OCI-LY7 (cell line): ENCODE measurements around the gene SNX6. TPM values are rescaled to one million over a fixed set of nuclear protein-coding genes. Genes with fewer than 3 reads are reported as not detected.
"Not testable (repeated sequence)": the region's sequence is repeated elsewhere in the genome, so short reads cannot be mapped to it uniquely, and the experiment has no call there.

Experiments used
- BruUV-seq: library from RNA; stranded (reverse); fragments of 400-500 nt; replicated peaks from 2 replicates; lab custom pipeline; 2021; lab: Mats Ljungman, UMichigan
- CTCF ChIA-PET: fragments of 300-600 bp; sonication (Branson Sonifier 250); formaldehyde crosslinking; loops from one replicate; lab custom pipeline; 2022; ENCODE audit warnings: antibody characterized with exemption; ENCODE audit not compliant: unreplicated experiment; lab: Charles Lee
- POLR2A ChIA-PET: fragments of 300-600 bp; sonication (Branson Sonifier 250); formaldehyde crosslinking; loops from one replicate; lab custom pipeline; 2022; ENCODE audit warnings: antibody characterized with exemption; lab: Charles Lee
- DNase-seq: peaks from one replicate; pipeline ENCODE4 v3.0.0-alpha.2; 2015; ENCODE audit warnings: low spot score
- H2AFZ ChIP-seq: fragments of 200-600 bp; sonication (generic), shearing (Covaris generic); 2 replicates; pipeline ENCODE4 v1.6.1; 2014; ENCODE audit warnings: mild to moderate bottlenecking, antibody characterized with exemption, low read length, moderate library complexity
- H3K27ac ChIP-seq: fragments of 200-600 bp; sonication (generic); 2 replicates; pipeline ENCODE4 v1.5.1; 2014; ENCODE audit warnings: mixed run types, low read depth, mild to moderate bottlenecking, moderate library complexity, low read length, inconsistent platforms; ENCODE audit not compliant: poor library complexity, severe bottlenecking
- H3K36me3 ChIP-seq: fragments of 200-600 bp; sonication (generic); 2 replicates; pipeline ENCODE4 v1.6.1; 2014; ENCODE audit warnings: mild to moderate bottlenecking, antibody characterized with exemption, low read length, moderate library complexity, mixed read lengths; ENCODE audit not compliant: insufficient read depth
- H3K4me1 ChIP-seq: fragments of 200-600 bp; sonication (generic); 2 replicates; pipeline ENCODE4 v1.5.1; 2014; ENCODE audit warnings: mild to moderate bottlenecking, low read length; ENCODE audit not compliant: insufficient read depth, poor library complexity, severe bottlenecking
- H3K4me2 ChIP-seq: fragments of 200-600 bp; sonication (generic); 2 replicates; pipeline ENCODE4 v1.6.1; 2014; ENCODE audit warnings: mild to moderate bottlenecking, low read length
- H3K4me3 ChIP-seq: fragments of 200-600 bp; sonication (generic); 2 replicates; pipeline ENCODE4 v1.5.1; 2014; ENCODE audit warnings: mild to moderate bottlenecking, low read depth, low read length; ENCODE audit not compliant: poor library complexity, severe bottlenecking
- H3K79me2 ChIP-seq: fragments of 200-600 bp; sonication (generic); 2 replicates; pipeline ENCODE4 v1.6.1; 2016; ENCODE audit warnings: low read depth, mild to moderate bottlenecking, low read length, moderate library complexity, mixed read lengths; ENCODE audit not compliant: insufficient read depth
- H3K9me2 ChIP-seq: fragments of 200-600 bp; sonication (generic); 2 replicates; pipeline ENCODE4 v1.6.1; 2016; ENCODE audit warnings: mild to moderate bottlenecking, low read length, mixed read lengths; ENCODE audit not compliant: insufficient read depth
- H3K9me3 ChIP-seq: fragments of 200-600 bp; sonication (generic); 2 replicates; pipeline ENCODE4 v1.6.1; 2014; ENCODE audit warnings: mild to moderate bottlenecking, mixed run types, low read length, mixed read lengths
- H4K20me1 ChIP-seq: fragments of 200-600 bp; sonication (generic); 2 replicates; pipeline ENCODE4 v1.6.1; 2014; ENCODE audit warnings: mild to moderate bottlenecking, antibody characterized with exemption, low read length, moderate library complexity, mixed read lengths; ENCODE audit not compliant: insufficient read depth
- CTCF ChIP-seq: fragments of 200-600 bp; sonication (generic); conservative IDR thresholded peaks from 2 replicates; pipeline ENCODE4 v1.5.1; 2014; ENCODE audit warnings: mild to moderate bottlenecking, antibody characterized with exemption, low read length, moderate library complexity, mixed read lengths
- EZH2phosphoT487 ChIP-seq: fragments of 200-600 bp; sonication (generic); IDR thresholded peaks from 2 replicates; pipeline ENCODE4 v1.6.1; 2018; ENCODE audit warnings: low read depth, borderline replicate concordance, mild to moderate bottlenecking, mixed run types, antibody characterized with exemption, low read length, moderate library complexity, mixed read lengths
- intact Hi-C: fragments of 100-400 bp; cut with micrococcal nuclease; formaldehyde crosslinking; loops from one replicate; pipeline ENCODE4 v1.10.0; 2022; ENCODE audit not compliant: unreplicated experiment
- total RNA-seq, 2 experiments: library from RNA; depleted of rRNA in 1 of 2; stranded (reverse); fragments of >200 nt in 1 of 2; shearing (Covaris generic) in 1 of 2; gene quantifications; 2 replicates each; pipeline ENCODE4 v1.2.3, GENCODE V29; 2014 to 2022

The SNX6 gene
- total RNA-seq, 2 experiments from 2014 or later: 33.4 to 57.6 TPM

DNA sequence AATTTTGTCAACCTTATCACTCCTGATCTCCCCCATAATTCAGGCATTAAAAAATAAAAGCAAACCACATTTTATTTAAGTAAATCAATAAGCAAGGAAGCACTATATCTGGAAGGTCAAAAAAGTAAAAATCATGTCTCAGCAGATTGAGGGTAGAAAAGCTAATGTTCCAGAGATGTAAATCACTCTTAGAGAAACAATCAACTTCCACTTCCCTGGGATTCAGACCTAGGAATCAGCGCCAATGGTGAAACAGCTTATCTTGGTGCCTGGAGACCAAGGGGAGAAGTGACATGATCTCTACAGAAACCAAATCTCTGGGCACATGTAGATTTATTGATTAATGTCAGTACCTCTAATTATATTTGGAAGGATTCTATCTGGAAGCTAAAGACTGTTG, 10.9 kb upstream of the SNX6 start:
- Histone ChIP-seq H3K79me2 (no peaks in the 10 kb centered on the region), H3K36me3 (no peaks in the 10 kb centered on the region), H3K9me2 (no peaks in the 10 kb centered on the region), H3K4me1 (no peaks in the 10 kb centered on the region), H3K4me3 (no peak overlapping the region), H4K20me1 (no peaks in the 10 kb centered on the region), H3K4me2 (no peak overlapping the region), H2AFZ (no peak overlapping the region), H3K27ac (no peak overlapping the region), H3K9me3 (no peaks in the 10 kb centered on the region)
- CTCF ChIA-PET: no interaction called here
- DNase-seq: no peak
- intact Hi-C loops: no loop called here
- POLR2A ChIA-PET: interaction anchor here (1.0 kb wide), 1 partner anchor 23 kb away, joined by 4 read pairs; no protein-coding TSS in a partner anchor
- TF ChIP-seq CTCF (no peak), EZH2phosphoT487 (no peak)
- no TSS peak for BruUV-seq

DNA sequence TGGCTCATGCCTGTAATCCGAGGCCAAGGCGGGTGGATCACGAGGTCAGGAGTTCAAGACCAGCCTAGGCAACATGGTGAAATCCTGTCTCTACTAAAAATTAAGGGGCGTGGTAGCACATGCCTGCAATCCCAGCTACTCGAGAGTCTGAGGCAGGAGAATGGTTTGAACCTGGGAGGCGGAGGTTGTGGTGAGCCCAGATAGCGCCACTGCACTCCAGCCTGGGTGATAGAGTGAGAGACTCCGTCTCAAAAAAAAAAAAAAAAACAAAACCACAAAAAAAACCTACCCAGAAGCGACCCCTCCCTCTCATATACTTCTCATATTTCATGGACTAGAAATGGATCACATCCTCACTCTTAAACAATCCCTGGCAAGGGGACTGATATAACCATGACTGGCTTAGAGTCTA, 4.4 kb upstream of the SNX6 start:
- H2AFZ ChIP-seq, H3K36me3 ChIP-seq, H3K4me1 ChIP-seq, H3K27ac ChIP-seq, DNase-seq, H3K9me2 ChIP-seq, intact Hi-C loops, H3K4me3 ChIP-seq, H3K9me3 ChIP-seq, BruUV-seq, H3K79me2 ChIP-seq, H4K20me1 ChIP-seq, H3K4me2 ChIP-seq, CTCF ChIA-PET: not testable (repeated sequence)
- POLR2A ChIA-PET: interaction anchor here (0.7 kb wide), 3 partner anchors 84 to 214 kb away, joined by 3 to 4 read pairs (median 3); no protein-coding TSS in a partner anchor

DNA sequence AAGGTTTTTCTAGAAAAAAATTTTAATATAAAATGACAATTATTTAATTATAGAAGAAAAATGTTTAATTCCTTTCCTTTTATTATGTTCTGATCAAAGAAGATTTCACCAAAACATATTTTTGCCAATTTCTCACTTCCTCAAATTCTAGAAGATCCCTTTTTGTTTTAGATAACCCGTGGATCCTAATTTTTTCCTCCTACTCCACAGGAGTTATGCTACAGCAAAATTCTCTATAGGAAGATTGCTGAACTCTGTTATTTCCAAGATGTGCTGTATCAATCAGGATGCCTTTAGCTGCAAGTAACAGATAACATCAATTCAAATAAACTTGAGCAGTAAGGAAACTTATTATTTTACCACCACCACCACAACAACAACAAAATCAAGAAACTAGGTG, 3.8 kb upstream of the SNX6 start:
- no peak overlapping the region for H3K4me3 ChIP-seq

More for the DNA sequence above, 3.8 kb upstream of the SNX6 start:
- H3K27ac ChIP-seq: no peak overlapping the region
- TF ChIP-seq EZH2phosphoT487 (no peak), CTCF (no peak)
- H3K4me1 ChIP-seq: peaks cover 10% of the 10 kb centered on the region
- no peak overlapping the region for H3K4me2 ChIP-seq
- no peak for DNase-seq
- no TSS peak for BruUV-seq
- no peaks in the 10 kb centered on the region for H3K9me2 ChIP-seq
- POLR2A ChIA-PET: interaction anchor here (0.5 to 0.7 kb wide), 4 partner anchors 85 to 606 kb away, joined by 3 to 4 read pairs (median 3); no protein-coding TSS in a partner anchor
- CTCF ChIA-PET: no interaction called here
- H3K79me2 ChIP-seq: peaks cover 8% of the 10 kb centered on the region
- intact Hi-C loops: no loop called here
- no peaks in the 10 kb centered on the region; the same call in 1 of the 2 replicates for H4K20me1 ChIP-seq
- H2AFZ ChIP-seq: no peak overlapping the region
- H3K9me3 ChIP-seq: no peaks in the 10 kb centered on the region
- H3K36me3 ChIP-seq: no peaks in the 10 kb centered on the region
